GM18526 (cell line): ENCODE measurements around the gene KRTAP10-4.

Source experiments
- POLR2A ChIP-seq: IDR thresholded peaks from 3 replicates; pipeline ENCODE4 v1.6.1; 2011; ENCODE audit not compliant: insufficient read length; ENCODE audit errors: extremely low read depth

The KRTAP10-4 gene

GRCh38 chr21:44613386-44614155 is 40.0 kb downstream of the KRTAP10-4 start:
- TF ChIP-seq POLR2A: no peak

- TF ChIP-seq POLR2A: no peak
Observed at GRCh38 chr21:44614161-44614631, 40.7 kb downstream of the KRTAP10-4 start.

- no peak for TF ChIP-seq POLR2A
Observed at GRCh38 chr21:44614961-44615391, 41.4 kb downstream of the KRTAP10-4 start.

GRCh38 chr21:44615466-44615865 is 41.9 kb downstream of the KRTAP10-4 start:
- TF ChIP-seq POLR2A: no peak

GRCh38 chr21:44615911-44616590 is 42.5 kb downstream of the KRTAP10-4 start:
- no peak for TF ChIP-seq POLR2A

- no peak for TF ChIP-seq POLR2A
Observed at GRCh38 chr21:44616591-44616926, 43.0 kb downstream of the KRTAP10-4 start.

GRCh38 chr21:44617071-44617501 is 43.6 kb downstream of the KRTAP10-4 start:
- TF ChIP-seq POLR2A: no peak

- TF ChIP-seq POLR2A: no peak
Observed at GRCh38 chr21:44618504-44618903, 45.0 kb downstream of the KRTAP10-4 start.

- no peak for TF ChIP-seq POLR2A
Observed at GRCh38 chr21:44618909-44619308, 45.4 kb downstream of the KRTAP10-4 start.

- TF ChIP-seq POLR2A: no peak
Observed at GRCh38 chr21:44619886-44620285, 46.4 kb downstream of the KRTAP10-4 start.

- no peak for TF ChIP-seq POLR2A
Observed at GRCh38 chr21:44623575-44623974, 50.0 kb downstream of the KRTAP10-4 start.
